ENCODE measurements around the gene TRAF3.

- TF ChIP-seq EZH2 (IDR thresholded peaks at IDR 0.05; ENCODE audit: borderline replicate concordance, low read depth, low read length, severe bottlenecking): no peak
- no peak for TF ChIP-seq CTCF (IDR thresholded peaks at IDR 0.05; ENCODE audit: borderline replicate concordance, extremely low read depth, low read length, poor library complexity, severe bottlenecking)
Observed at GRCh38 chr14:102899516-102899900, 122.3 kb downstream of the TRAF3 start.

All from DND-41 (cell line).